OCI-LY3 (cell line): ENCODE data around the gene NCL.
A peak's percentile ranks its signal among the peaks of the same experiment; 100 is the strongest.
"Not testable (repeated sequence)": the region's sequence is repeated elsewhere in the genome, so short reads cannot be mapped to it uniquely, and the experiment has no call there.

Source experiments
- H2AFZ ChIP-seq: fragments of 200-600, 300-600 bp; shearing (Covaris generic); 2 replicates; pipeline ENCODE4 v1.6.0; 2014; ENCODE audit warnings: antibody characterized with exemption, low read depth, low read length
- H3K27ac ChIP-seq: fragments of 200-600, 300-600 bp; sonication (generic); 2 replicates; pipeline ENCODE4 v1.5.1; 2014; ENCODE audit warnings: mild to moderate bottlenecking, low read length, moderate library complexity, mixed read lengths
- H3K27me3 ChIP-seq: fragments of 200-600, 300-600 bp; sonication (generic); 2 replicates; pipeline ENCODE4 v1.6.1; 2014; ENCODE audit warnings: low read depth, low read length, mixed read lengths
- H3K36me3 ChIP-seq: fragments of 200-600, 300-600 bp; sonication (generic); replicated peaks from 2 replicates; pipeline ENCODE3; 2014; ENCODE audit warnings: low read depth, low read length, mixed read lengths
- H3K4me1 ChIP-seq: fragments of 300-600, 200-600 bp; sonication (generic); 2 replicates; pipeline ENCODE4 v1.6.1; 2014; ENCODE audit warnings: low read length, mixed read lengths
- H3K4me2 ChIP-seq: fragments of 200-600, 300-600 bp; sonication (generic); 2 replicates; pipeline ENCODE4 v1.6.1; 2014; ENCODE audit warnings: low read length, mixed read lengths
- H3K4me3 ChIP-seq: fragments of 300-600, 200-600 bp; sonication (generic); 2 replicates; pipeline ENCODE4 v1.5.1; 2014; ENCODE audit warnings: antibody characterized with exemption, mild to moderate bottlenecking, low read length, moderate library complexity
- H3K79me2 ChIP-seq: fragments of 300-600, 200-600 bp; shearing (Covaris generic); 2 replicates; pipeline ENCODE4 v1.6.1; 2014; ENCODE audit warnings: mild to moderate bottlenecking, low read length, mixed read lengths
- H3K9ac ChIP-seq: fragments of 300-600, 200-600 bp; shearing (Covaris generic); 2 replicates; pipeline ENCODE4 v1.6.0; 2014; ENCODE audit warnings: mild to moderate bottlenecking, low read length, moderate library complexity
- H3K9me3 ChIP-seq: fragments of 200-600, 300-600 bp; shearing (Covaris generic); 2 replicates; pipeline ENCODE4 v1.6.1; 2014; ENCODE audit warnings: low read length, mixed read lengths; ENCODE audit not compliant: insufficient read depth
- H4K20me1 ChIP-seq: fragments of 200-600, 300-600 bp; sonication (generic); 2 replicates; pipeline ENCODE4 v1.6.1; 2016; ENCODE audit warnings: low read length, mixed read lengths; ENCODE audit not compliant: insufficient read depth
- CTCF ChIP-seq: fragments of 200-600, 300-600 bp; sonication (generic); IDR thresholded peaks from 2 replicates; pipeline ENCODE4 v1.5.1; 2014; ENCODE audit warnings: antibody characterized with exemption, low read length, low read depth
- EZH2phosphoT487 ChIP-seq: fragments of 200-600 bp; shearing (Covaris generic); IDR thresholded peaks from 2 replicates; pipeline ENCODE4 v1.6.1; 2018; ENCODE audit warnings: antibody characterized with exemption, mixed run types, low read depth

The NCL gene

GRCh38 chr2:231462729-231463465 lies 1.4 kb downstream of the NCL start:
- Histone ChIP-seq H3K79me2 (peaks cover 71% of the 10 kb centered on the region), H3K27ac (peak overlapping the region; percentile 91), H3K4me1 (peaks cover 12% of the 10 kb centered on the region; the same call in 1 of the 2 replicates), H3K36me3 (peaks cover 58% of the 10 kb centered on the region), H3K27me3 (no peaks in the 10 kb centered on the region), H4K20me1 (peaks cover 53% of the 10 kb centered on the region), H3K9ac (peak overlapping the region; percentile 99), H3K4me2 (peak overlapping the region; percentile 92), H2AFZ (no peak overlapping the region), H3K9me3 (no peaks in the 10 kb centered on the region), H3K4me3 (peak overlapping the region; percentile 99)
- TF ChIP-seq CTCF (no peak), EZH2phosphoT487 (no peak)

GRCh38 chr2:231461516-231461971 lies 2.7 kb downstream of the NCL start:
- Histone ChIP-seq H4K20me1 (peaks cover 57% of the 10 kb centered on the region), H3K27me3 (no peaks in the 10 kb centered on the region), H3K9ac (no peak overlapping the region), H3K4me2 (no peak overlapping the region), H3K4me1 (peaks cover 12% of the 10 kb centered on the region; the same call in 1 of the 2 replicates), H2AFZ (no peak overlapping the region), H3K9me3 (no peaks in the 10 kb centered on the region), H3K36me3 (peaks cover 71% of the 10 kb centered on the region), H3K27ac (no peak overlapping the region), H3K79me2 (peaks cover 71% of the 10 kb centered on the region), H3K4me3 (no peak overlapping the region)
- TF ChIP-seq CTCF (no peak), EZH2phosphoT487 (no peak)

GRCh38 chr2:231460841-231461240 lies 3.4 kb downstream of the NCL start:
- H2AFZ ChIP-seq, H3K4me3 ChIP-seq, H3K27me3 ChIP-seq, H3K27ac ChIP-seq, H3K9me3 ChIP-seq, H3K4me2 ChIP-seq, H3K9ac ChIP-seq: not testable (repeated sequence)
- Histone ChIP-seq H4K20me1 (peaks cover 57% of the 10 kb centered on the region), H3K4me1 (peaks cover 12% of the 10 kb centered on the region; the same call in 1 of the 2 replicates), H3K79me2 (peaks cover 71% of the 10 kb centered on the region), H3K36me3 (peaks cover 78% of the 10 kb centered on the region)

GRCh38 chr2:231460073-231460835 lies 4.0 kb downstream of the NCL start:
- Histone ChIP-seq H2AFZ (no peak overlapping the region), H3K79me2 (peaks cover 67% of the 10 kb centered on the region), H3K9ac (no peak overlapping the region), H3K36me3 (peaks cover 84% of the 10 kb centered on the region), H3K4me1 (peaks cover 9% of the 10 kb centered on the region; the same call in 1 of the 2 replicates), H3K4me3 (no peak overlapping the region), H3K9me3 (no peaks in the 10 kb centered on the region), H3K27ac (no peak overlapping the region), H3K27me3 (no peaks in the 10 kb centered on the region), H3K4me2 (no peak overlapping the region), H4K20me1 (peaks cover 57% of the 10 kb centered on the region)
- TF ChIP-seq EZH2phosphoT487 (no peak), CTCF (no peak)
